GM12891 (cell line): ENCODE measurements around the gene CYBC1.

Experiments used
- PAX5 ChIP-seq: IDR thresholded peaks from 2 replicates; pipeline ENCODE4 v1.6.1; 2011; ENCODE audit warnings: low read length, moderate library complexity, mild to moderate bottlenecking; ENCODE audit not compliant: insufficient read depth, severe bottlenecking
- POLR2A ChIP-seq: IDR thresholded peaks from 2 replicates; pipeline ENCODE4 v1.6.1; 2011; ENCODE audit warnings: low read depth, low read length, control low read depth
- POLR2AphosphoS5 ChIP-seq: IDR thresholded peaks from 2 replicates; pipeline ENCODE4 v1.6.1; 2011; ENCODE audit warnings: low read depth, low read length, control low read depth
- SPI1 ChIP-seq: IDR thresholded peaks from 2 replicates; pipeline ENCODE4 v1.6.1; 2011; ENCODE audit warnings: low read depth, low read length, control low read depth
- TAF1 ChIP-seq: IDR thresholded peaks from 2 replicates; pipeline ENCODE4 v1.6.1; 2011; ENCODE audit warnings: low read depth, low read length, control low read depth

GRCh38 chr17:82452162-82452561, 1.6 kb upstream of the CYBC1 start:
- no peak for TF ChIP-seq POLR2A
- TF ChIP-seq POLR2AphosphoS5: no peak
- no peak for TF ChIP-seq TAF1
- TF ChIP-seq SPI1: no peak
- no peak for TF ChIP-seq PAX5
